Germinal center (tissue), 1 donor: ENCODE results near the gene CAMTA1.

Experiments
- DNase-seq: peaks from one replicate; pipeline ENCODE4 v3.0.0; 2012; ENCODE audit warnings: mixed read lengths, low spot score

Gene CAMTA1

GRCh38 chr1:7287013-7287412 is 501.8 kb downstream of the CAMTA1 start:
- DNase-seq = no peak

- no peak for DNase-seq
Measured at GRCh38 chr1:7288992-7289391, 503.7 kb downstream of the CAMTA1 start.

- no peak for DNase-seq
Measured at GRCh38 chr1:7289694-7290093, 504.4 kb downstream of the CAMTA1 start.

- DNase-seq = no peak
Measured at GRCh38 chr1:7290971-7291970, 506.0 kb downstream of the CAMTA1 start.

- no peak for DNase-seq
Measured at GRCh38 chr1:7292036-7292681, 506.9 kb downstream of the CAMTA1 start.

- no peak for DNase-seq
Measured at GRCh38 chr1:7292714-7293419, 507.6 kb downstream of the CAMTA1 start.

- no peak for DNase-seq
Measured at GRCh38 chr1:7293702-7294629, 508.7 kb downstream of the CAMTA1 start.

- DNase-seq = no peak
Measured at GRCh38 chr1:7294636-7295035, 509.4 kb downstream of the CAMTA1 start.

GRCh38 chr1:7295946-7296345 is 510.7 kb downstream of the CAMTA1 start:
- DNase-seq = no peak

GRCh38 chr1:7296968-7297367 is 511.7 kb downstream of the CAMTA1 start:
- DNase-seq = no peak

GRCh38 chr1:7298145-7298544 is 512.9 kb downstream of the CAMTA1 start:
- no peak for DNase-seq

GRCh38 chr1:7298749-7299151 is 513.5 kb downstream of the CAMTA1 start:
- no peak for DNase-seq

- DNase-seq = no peak
Measured at GRCh38 chr1:7299329-7299799, 514.1 kb downstream of the CAMTA1 start.

GRCh38 chr1:7299994-7300393 is 514.7 kb downstream of the CAMTA1 start:
- DNase-seq = no peak

- DNase-seq = no peak
Measured at GRCh38 chr1:7300893-7301663, 515.8 kb downstream of the CAMTA1 start.

- DNase-seq = no peak
Measured at GRCh38 chr1:7301664-7301981, 516.4 kb downstream of the CAMTA1 start.

GRCh38 chr1:7302126-7302525 is 516.9 kb downstream of the CAMTA1 start:
- DNase-seq = no peak

GRCh38 chr1:7302873-7303272 is 517.6 kb downstream of the CAMTA1 start:
- DNase-seq = no peak

GRCh38 chr1:7303554-7304317 is 518.5 kb downstream of the CAMTA1 start:
- DNase-seq = no peak

- DNase-seq = no peak
Measured at GRCh38 chr1:7313081-7313546, 527.9 kb downstream of the CAMTA1 start.
